ENCODE measurements around the gene CD209. TPM values are rescaled to one million over a fixed set of nuclear protein-coding genes. Genes with fewer than 3 reads are reported as not detected.
"Not testable (repeated sequence)": the region's sequence is repeated elsewhere in the genome, so short reads cannot be mapped to it uniquely, and the experiment has no call there.

CD209 gene, protein sequence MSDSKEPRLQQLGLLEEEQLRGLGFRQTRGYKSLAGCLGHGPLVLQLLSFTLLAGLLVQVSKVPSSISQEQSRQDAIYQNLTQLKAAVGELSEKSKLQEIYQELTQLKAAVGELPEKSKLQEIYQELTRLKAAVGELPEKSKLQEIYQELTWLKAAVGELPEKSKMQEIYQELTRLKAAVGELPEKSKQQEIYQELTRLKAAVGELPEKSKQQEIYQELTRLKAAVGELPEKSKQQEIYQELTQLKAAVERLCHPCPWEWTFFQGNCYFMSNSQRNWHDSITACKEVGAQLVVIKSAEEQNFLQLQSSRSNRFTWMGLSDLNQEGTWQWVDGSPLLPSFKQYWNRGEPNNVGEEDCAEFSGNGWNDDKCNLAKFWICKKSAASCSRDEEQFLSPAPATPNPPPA
- total RNA-seq (10 to 100 TPM in 1 of 4 donors, 1 to 10 TPM in 3; 2.7 to 13.8 (median 3.0) TPM), polyA plus RNA-seq (under 1 TPM; 0.11 to 0.42 (median 0.30) TPM)
- long read RNA-seq, donor 1: 0 reads
- long read RNA-seq, donor 2: 0 reads

- no peaks in the 10 kb centered on the region for H3K9me3 ChIP-seq
- ATAC-seq: no peak
- H3K4me1 ChIP-seq: no peaks in the 10 kb centered on the region
- peak within 1 kb of the TSS; percentile 11 for H3K4me3 ChIP-seq
- intact Hi-C loops (cut with DNase I): no loop called here
- 31 to 46% (median 35%) methylated on average over 6 to 7 of the region's 7 CpGs for WGBS, 3 donors
- no peaks in the 10 kb centered on the region for H3K27me3 ChIP-seq (ENCODE audit: insufficient read depth in 3 of 3, low read length in 2 of 3)
- no peaks in the 10 kb centered on the region for H3K36me3 ChIP-seq (ENCODE audit: insufficient read depth in 1 of 2, low read depth in 1 of 2)
- TF ChIP-seq CTCF (IDR thresholded peaks at IDR 0.05): no peak
- no peak within 1 kb of the TSS for H3K27ac ChIP-seq
- DNase-seq: no peak
These were observed at the start of gene CD209 for GRCh38 chr19:7746903-7747884. Gene CD209 (minus strand): TSS chr19:7747534. CDS start chr19:7747511, 23 bp downstream.

DNA sequence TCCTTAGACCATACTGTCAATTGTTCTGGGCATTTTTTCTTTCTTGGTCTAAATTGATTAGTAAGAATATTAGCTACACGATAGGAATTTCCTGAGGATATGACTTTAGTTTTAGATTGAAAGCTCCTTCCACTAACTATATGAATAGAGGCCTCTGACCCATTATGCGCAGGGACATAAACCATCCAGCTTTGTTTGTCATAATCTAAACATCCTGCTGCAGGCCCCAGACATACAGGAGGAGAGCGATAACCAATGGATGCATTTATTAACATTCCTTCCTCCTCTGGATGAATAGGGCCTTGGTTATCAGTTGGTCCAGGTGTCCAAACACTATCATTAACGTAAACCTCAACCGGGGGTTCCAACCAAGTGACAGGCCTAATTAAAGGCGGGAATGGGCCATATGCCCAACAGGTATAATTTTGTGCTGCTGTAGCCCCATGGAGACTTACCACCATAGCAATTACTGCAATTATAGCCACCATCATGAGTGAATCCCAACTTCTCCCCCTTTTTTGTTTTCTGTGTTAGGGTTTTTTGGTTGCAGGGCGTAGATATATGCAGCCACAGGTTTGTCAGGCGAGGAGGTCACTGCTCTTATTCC lies 48.3 kb upstream of the CD209 start:
- DNase-seq: no peak
- 69 to 79% (median 73%) methylated on average over 8 of the region's 8 CpGs for WGBS, 3 donors

DNA sequence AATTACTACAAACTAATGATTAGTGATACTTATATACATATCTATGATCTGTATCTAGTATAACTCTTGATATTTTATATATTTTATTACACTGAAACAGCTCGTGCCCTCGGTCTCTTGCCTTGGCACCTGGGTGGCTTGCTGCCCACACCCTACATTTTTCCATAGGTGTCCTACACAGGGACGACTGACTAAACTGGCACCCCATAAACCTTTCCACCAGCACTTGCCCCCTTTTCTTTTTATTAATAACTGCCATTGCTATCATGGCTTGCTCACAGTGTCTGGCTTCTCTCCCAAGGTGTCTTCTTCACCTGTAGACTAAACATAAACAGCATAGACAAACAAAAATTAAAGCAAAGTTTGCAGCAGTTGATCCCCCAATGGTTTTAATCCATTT lies 46.2 kb upstream of the CD209 start:
- 71 to 78% (median 74%) methylated on average over 3 of the region's 3 CpGs for WGBS, 3 donors
- Histone ChIP-seq H3K27ac (no peak overlapping the region), H3K36me3 (ENCODE audit: insufficient read depth in 1 of 2, low read depth in 1 of 2) (no peaks in the 10 kb centered on the region), H3K4me1 (no peaks in the 10 kb centered on the region), H3K4me3 (no peak overlapping the region), H3K9me3 (no peaks in the 10 kb centered on the region), H3K27me3 (ENCODE audit: insufficient read depth in 3 of 3, low read length in 2 of 3) (peaks cover 3 to 36% (median 4%) of the 10 kb centered on the region in 3 donors)
- no peak for TF ChIP-seq CTCF (IDR thresholded peaks at IDR 0.05)
- intact Hi-C loops (cut with DNase I): loop anchor here in 1 of 2 donors (10.0 kb wide), 1 partner anchor 689 kb away; no protein-coding TSS in a partner anchor
- ATAC-seq: no peak
- DNase-seq: no peak

More for the DNA sequence above, 48.3 kb upstream of the CD209 start:
- no peak for ATAC-seq
- H3K27ac ChIP-seq: no peak overlapping the region
- peaks cover 11% of the 10 kb centered on the region for H3K4me1 ChIP-seq
- no peak overlapping the region for H3K4me3 ChIP-seq
- intact Hi-C loops (cut with DNase I): loop anchor here (5.0 to 10.0 kb wide), 2 partner anchors 228 to 691 kb away; no protein-coding TSS in a partner anchor
- H3K36me3 ChIP-seq (ENCODE audit: insufficient read depth in 1 of 2, low read depth in 1 of 2): no peaks in the 10 kb centered on the region
- no peak for TF ChIP-seq CTCF (IDR thresholded peaks at IDR 0.05)
- no peaks in the 10 kb centered on the region for H3K9me3 ChIP-seq
- H3K27me3 ChIP-seq (ENCODE audit: insufficient read depth in 3 of 3, low read length in 2 of 3): peaks cover 2 to 27% (median 5%) of the 10 kb centered on the region in 3 donors

DNA sequence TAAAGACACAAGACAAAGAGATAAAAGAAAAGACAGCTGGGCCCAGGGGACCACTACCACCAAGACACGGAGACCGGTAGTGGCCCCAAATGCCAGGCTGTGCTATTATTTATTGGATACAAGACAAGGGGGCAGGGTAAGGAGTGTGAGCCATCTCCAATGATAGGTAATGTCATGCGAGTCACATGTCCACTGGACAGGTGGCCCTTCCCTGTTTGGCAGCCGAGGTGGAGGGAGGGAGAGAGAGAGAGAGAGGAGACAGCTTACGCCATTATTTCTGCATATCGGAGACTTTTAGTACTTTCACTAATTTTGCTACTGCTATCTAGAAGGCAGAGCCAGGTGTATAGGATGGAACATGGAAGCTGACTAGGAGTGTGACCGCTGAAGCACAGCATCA lies 45.4 kb upstream of the CD209 start:
- WGBS, 3 donors: 68 to 70% (median 69%) methylated on average over 7 of the region's 7 CpGs
- intact Hi-C loops (cut with DNase I): loop anchor here in 1 of 2 donors (10.0 kb wide), 1 partner anchor 688 kb away; no protein-coding TSS in a partner anchor
- not testable (repeated sequence) for H3K36me3 ChIP-seq (ENCODE audit: insufficient read depth in 1 of 2, low read depth in 1 of 2); H3K4me3 ChIP-seq; ATAC-seq; H3K27ac ChIP-seq; H3K9me3 ChIP-seq; DNase-seq; H3K4me1 ChIP-seq
- H3K27me3 ChIP-seq (ENCODE audit: insufficient read depth in 3 of 3, low read length in 2 of 3): peaks cover 3 to 36% (median 4%) of the 10 kb centered on the region in 3 donors
